Coronary artery (tissue), 2 donors: Measurements from ENCODE around the gene LIPH.
"Not testable (repeated sequence)": the region's sequence is repeated elsewhere in the genome, so short reads cannot be mapped to it uniquely, and the experiment has no call there.

Source experiments
- DNase-seq: peaks from one replicate; pipeline ENCODE4 v3.0.0-alpha.2; 2017; ENCODE audit warnings: low spot score
- H3K27ac ChIP-seq, 2 donors: fragments of 200-600 bp; sonication (generic); one replicate each; pipeline ENCODE4 v1.5.1; 2016 to 2019
- H3K4me3 ChIP-seq: fragments of 200-600 bp; sonication (generic); 2 replicates; pipeline ENCODE4 v1.5.1; 2016; ENCODE audit warnings: mild to moderate bottlenecking, moderate library complexity
- CTCF ChIP-seq: fragments of 200-600 bp; sonication (generic); IDR thresholded peaks from one replicate; pipeline ENCODE4 v1.5.1; 2019; ENCODE audit warnings: antibody characterized with exemption

LIPH gene

GRCh38 chr3:185490241-185490640 is 62.1 kb downstream of the LIPH start:
- DNase-seq: no peak
- no peak for TF ChIP-seq CTCF
- H3K27ac ChIP-seq: no peak overlapping the region
- H3K4me3 ChIP-seq: no peak overlapping the region

- no peak for TF ChIP-seq CTCF
- no peak overlapping the region for H3K27ac ChIP-seq
- DNase-seq: no peak
These were observed 62.9 kb downstream of the LIPH start for GRCh38 chr3:185489462-185489861.

DNA sequence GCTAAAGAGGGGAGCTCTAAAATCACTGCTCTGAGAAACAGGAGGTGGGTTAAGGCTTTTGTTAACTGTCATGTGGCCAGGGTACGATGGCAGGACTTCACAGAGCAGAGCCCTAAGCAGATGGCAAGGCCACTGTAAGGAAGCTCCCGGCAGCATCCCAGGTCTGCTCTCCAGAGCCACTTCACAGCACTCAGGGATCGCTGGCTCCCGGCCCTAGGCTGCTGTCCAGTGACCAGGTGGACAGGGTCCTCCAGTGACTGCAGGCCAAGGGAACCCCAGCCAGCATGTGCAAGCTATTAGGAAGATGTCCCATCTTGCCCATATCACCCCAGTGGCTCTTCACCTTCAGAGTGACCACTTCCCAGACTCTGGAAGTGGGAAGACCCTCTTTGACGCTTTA is 63.9 kb downstream of the LIPH start:
- Histone ChIP-seq H3K27ac (no peak overlapping the region), H3K4me3 (no peak overlapping the region)
- no peak for TF ChIP-seq CTCF
- DNase-seq: no peak

More at GRCh38 chr3:185489462-185489861, 62.9 kb downstream of the LIPH start:
- no peak overlapping the region for H3K4me3 ChIP-seq

GRCh38 chr3:185486394-185486793 is 66.0 kb downstream of the LIPH start:
- TF ChIP-seq CTCF: no peak
- Histone ChIP-seq H3K27ac (no peak overlapping the region), H3K4me3 (no peak overlapping the region)
- DNase-seq: no peak

- no peak overlapping the region for H3K27ac ChIP-seq
- no peak for DNase-seq
- no peak for TF ChIP-seq CTCF
These were observed 68.1 kb downstream of the LIPH start for GRCh38 chr3:185484296-185484695.

DNA sequence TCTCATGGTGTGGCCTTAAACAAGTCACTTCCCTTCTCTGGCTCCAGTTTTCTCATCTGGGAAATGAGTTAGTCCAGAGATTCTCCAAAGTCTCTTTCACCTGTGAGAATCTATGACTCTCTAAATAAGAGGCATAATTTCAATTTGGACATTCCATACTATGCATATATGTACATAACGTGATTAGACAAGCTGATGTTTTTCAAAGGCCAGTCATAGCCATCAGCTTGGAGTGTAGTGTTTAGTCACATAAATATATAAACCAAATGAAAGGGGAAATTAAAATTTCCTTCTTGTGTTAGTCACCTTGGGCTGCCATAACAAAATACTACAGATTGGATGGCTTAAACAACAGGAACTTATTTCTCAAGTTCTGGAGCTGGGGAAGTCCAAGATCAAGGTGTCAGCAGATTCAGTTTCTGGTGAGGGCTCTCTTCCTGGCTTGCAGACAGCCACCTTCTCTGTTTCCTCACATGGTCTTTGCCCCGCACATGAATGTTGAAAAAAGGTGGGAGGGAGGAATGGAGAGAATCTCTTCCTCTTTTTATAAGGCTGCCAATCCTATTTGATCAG is 72.9 kb downstream of the LIPH start:
- Histone ChIP-seq H3K27ac (no peak overlapping the region), H3K4me3 (no peak overlapping the region)
- no peak for TF ChIP-seq CTCF
- DNase-seq: no peak

More at GRCh38 chr3:185484296-185484695, 68.1 kb downstream of the LIPH start:
- no peak overlapping the region for H3K4me3 ChIP-seq

DNA sequence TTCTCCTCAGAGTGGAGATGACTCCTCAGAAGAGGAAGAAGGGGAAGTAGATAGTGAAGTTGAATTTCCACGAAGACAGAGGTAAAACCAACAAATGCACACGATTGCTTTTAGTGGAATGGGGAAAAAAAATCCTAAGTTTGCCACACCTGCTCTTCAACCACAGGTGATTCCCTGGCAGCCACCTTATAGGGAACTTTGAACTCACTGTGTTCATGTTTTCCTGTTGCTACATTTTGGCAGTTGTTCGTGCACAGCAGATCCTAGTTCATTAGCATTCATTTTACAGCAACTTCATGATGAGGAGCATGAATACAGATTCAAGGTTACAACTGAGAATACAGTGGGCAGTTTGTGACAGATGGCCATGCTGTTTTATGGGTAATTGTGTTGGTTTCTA is 75.1 kb downstream of the LIPH start:
- TF ChIP-seq CTCF: no peak

DNA sequence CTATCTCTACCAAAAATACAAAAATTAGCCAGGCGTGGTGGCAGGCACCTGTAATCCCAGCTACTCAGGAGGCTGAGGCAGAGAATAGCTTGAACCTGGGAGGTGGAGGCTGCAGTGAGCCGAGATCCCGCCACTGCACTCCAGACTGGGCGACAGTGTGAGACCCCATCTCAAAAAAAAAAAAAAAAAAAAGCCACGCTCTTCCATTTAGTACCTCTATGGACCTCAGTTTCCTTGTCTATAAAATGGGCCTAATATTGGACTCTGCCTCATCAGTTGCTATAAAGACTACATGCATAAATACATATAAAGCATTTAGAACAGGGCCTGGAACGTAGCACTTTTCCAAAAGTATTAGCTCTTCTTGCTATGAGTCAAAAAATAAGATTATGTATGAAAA is 77.5 kb downstream of the LIPH start:
- not testable (repeated sequence) for H3K27ac ChIP-seq, DNase-seq, H3K4me3 ChIP-seq

More for the DNA sequence above, 75.1 kb downstream of the LIPH start:
- no peak overlapping the region for H3K27ac ChIP-seq
- no peak overlapping the region for H3K4me3 ChIP-seq
- no peak for DNase-seq
